ENCODE results near the gene FNIP2.
"Not testable (repeated sequence)": the region's sequence is repeated elsewhere in the genome, so short reads cannot be mapped to it uniquely, and the experiment has no call there.

Gene FNIP2

DNA sequence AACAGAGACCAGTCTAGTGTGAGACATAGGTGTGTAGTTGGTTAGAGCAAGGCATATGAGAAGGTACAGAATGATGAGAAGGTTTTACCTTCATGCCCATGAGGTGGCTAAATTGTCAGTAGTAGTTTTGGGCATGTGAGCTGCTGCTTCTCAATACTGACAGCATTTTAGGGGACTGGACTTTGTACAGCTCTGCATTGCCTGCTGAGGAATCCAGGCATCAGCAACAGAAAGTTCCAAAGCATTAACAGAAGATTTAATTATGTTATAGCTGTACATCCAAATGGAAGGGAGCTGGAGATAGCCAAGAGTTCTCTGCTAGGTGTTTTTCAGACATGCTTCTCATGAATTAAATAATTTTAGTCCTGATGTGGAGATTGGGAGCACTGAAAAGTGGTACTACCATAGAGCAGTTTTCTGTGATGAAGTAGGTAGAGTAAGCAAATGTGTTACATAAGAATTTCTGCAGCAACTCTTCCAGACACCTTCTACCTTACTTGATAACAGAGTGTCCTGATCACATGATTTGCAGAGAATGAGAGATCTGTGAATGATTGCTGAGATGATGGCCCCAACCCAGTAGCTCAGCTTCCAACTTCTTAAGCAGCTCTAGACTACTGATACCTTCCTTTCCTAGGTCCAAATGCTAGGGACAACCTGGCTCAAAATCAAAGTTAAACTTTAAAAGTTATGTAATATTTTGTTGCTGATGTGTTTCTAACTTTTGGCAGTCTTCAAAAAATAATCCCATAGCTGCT is 30.4 kb downstream of the FNIP2 start:
- Histone ChIP-seq H3K36me3 (ENCODE audit: control insufficient read depth, insufficient read depth, low read length) (no peaks in the 10 kb centered on the region), H3K9me3 (ENCODE audit: control insufficient read depth, insufficient read depth, low read length) (no peaks in the 10 kb centered on the region), H3K27me3 (ENCODE audit: control insufficient read depth, insufficient read depth, low read length) (no peaks in the 10 kb centered on the region), H3K9ac (ENCODE audit: low read depth, low read length) (no peak overlapping the region), H3K4me1 (ENCODE audit: control insufficient read depth, insufficient read depth, low read length) (peaks cover 5% of the 10 kb centered on the region), H3K4me3 (ENCODE audit: low read depth, low read length) (no peak overlapping the region)

DNA sequence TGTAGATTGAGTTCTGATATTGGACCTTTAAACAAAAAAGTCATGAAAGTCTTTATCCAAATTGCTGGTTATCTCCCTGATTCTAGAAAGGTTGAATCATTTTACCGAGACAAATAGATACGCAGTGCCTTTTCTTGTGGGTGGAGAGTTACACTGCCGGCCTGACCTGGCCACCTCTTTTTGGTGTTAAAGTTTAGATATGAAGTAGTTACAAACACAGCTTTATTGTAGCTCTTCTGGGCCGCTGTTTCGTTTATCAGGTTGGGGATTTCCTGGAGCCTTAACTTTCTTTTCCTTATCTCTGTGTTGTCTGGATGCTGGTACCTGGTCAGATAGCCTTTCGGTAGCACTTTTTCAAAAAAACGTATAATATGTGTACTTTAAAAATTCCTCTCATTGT is 31.0 kb downstream of the FNIP2 start:
- H3K9ac ChIP-seq (ENCODE audit: low read depth, low read length): no peak overlapping the region
- H3K27me3 ChIP-seq (ENCODE audit: control insufficient read depth, insufficient read depth, low read length): no peaks in the 10 kb centered on the region
- no peaks in the 10 kb centered on the region for H3K36me3 ChIP-seq (ENCODE audit: control insufficient read depth, insufficient read depth, low read length)
- H3K9me3 ChIP-seq (ENCODE audit: control insufficient read depth, insufficient read depth, low read length): no peaks in the 10 kb centered on the region
- H3K4me3 ChIP-seq (ENCODE audit: low read depth, low read length): no peak overlapping the region
- H3K4me1 ChIP-seq (ENCODE audit: control insufficient read depth, insufficient read depth, low read length): peaks cover 5% of the 10 kb centered on the region

DNA sequence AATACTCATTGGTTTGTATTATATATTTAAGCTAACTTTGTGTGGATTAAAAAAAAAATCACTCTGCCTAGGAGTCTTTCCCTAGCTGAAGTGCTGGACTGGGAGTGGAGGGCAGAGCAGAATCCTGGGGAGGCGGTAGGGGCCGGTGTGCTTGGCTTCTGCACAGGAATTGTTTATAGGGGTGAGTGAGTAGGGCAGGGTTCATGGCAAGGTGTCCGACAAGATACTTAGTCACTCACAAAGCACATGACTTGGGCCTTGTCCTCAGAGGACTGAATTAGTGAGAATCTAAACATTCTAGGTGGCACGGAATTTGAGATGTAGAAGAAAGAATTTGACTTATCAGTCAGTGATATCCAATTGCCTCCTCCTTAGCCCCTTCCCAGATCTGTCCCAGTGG is 32.2 kb downstream of the FNIP2 start:
- Histone ChIP-seq H3K27me3 (ENCODE audit: control insufficient read depth, insufficient read depth, low read length) (no peaks in the 10 kb centered on the region), H3K4me3 (ENCODE audit: low read depth, low read length) (no peak overlapping the region), H3K4me1 (ENCODE audit: control insufficient read depth, insufficient read depth, low read length) (peaks cover 5% of the 10 kb centered on the region), H3K36me3 (ENCODE audit: control insufficient read depth, insufficient read depth, low read length) (no peaks in the 10 kb centered on the region), H3K9me3 (ENCODE audit: control insufficient read depth, insufficient read depth, low read length) (no peaks in the 10 kb centered on the region), H3K9ac (ENCODE audit: low read depth, low read length) (no peak overlapping the region)

DNA sequence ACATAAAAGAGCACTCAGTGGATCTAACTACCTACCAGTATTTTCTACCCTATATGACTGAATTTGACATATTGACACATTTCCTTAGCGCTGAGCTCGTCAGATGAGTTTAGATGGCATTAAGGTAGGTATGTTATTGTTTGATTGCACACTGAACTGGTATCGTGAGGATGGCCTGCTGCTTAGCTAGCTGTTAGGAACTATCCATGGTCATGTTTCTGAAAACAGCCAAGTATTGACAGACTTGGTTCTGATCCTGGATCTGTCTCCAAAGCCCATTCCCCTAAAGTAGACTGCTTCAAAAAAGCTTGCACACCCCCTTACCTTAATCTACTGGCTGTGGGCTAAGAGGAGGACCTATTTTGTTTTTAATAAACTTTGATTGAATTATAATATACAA is 32.9 kb downstream of the FNIP2 start:
- Histone ChIP-seq H3K36me3 (ENCODE audit: control insufficient read depth, insufficient read depth, low read length) (no peaks in the 10 kb centered on the region), H3K4me1 (ENCODE audit: control insufficient read depth, insufficient read depth, low read length) (peaks cover 5% of the 10 kb centered on the region), H3K9ac (ENCODE audit: low read depth, low read length) (no peak overlapping the region), H3K4me3 (ENCODE audit: low read depth, low read length) (no peak overlapping the region), H3K27me3 (ENCODE audit: control insufficient read depth, insufficient read depth, low read length) (no peaks in the 10 kb centered on the region), H3K9me3 (ENCODE audit: control insufficient read depth, insufficient read depth, low read length) (no peaks in the 10 kb centered on the region)

DNA sequence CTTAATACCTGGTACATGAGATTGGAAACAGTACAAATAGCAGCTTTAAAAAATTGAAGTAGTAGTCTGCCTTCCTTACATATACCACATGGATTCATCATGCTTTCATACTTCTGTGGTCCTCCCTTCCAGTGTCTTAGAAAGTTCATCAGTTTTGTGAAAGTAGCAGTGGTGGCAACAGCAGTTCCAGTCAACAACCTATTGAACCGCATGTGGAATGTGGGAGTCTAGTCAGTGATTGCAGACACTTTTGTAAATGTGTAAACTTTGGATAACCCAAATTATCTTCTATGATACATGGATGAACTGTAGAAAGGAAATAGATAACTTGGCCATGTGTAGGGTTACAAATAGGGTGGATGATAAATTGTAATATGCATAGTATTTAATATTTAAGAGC is 34.1 kb downstream of the FNIP2 start:
- no peak overlapping the region for H3K9ac ChIP-seq (ENCODE audit: low read depth, low read length)
- H3K4me3 ChIP-seq (ENCODE audit: low read depth, low read length): no peak overlapping the region
- no peaks in the 10 kb centered on the region for H3K36me3 ChIP-seq (ENCODE audit: control insufficient read depth, insufficient read depth, low read length)
- H3K27me3 ChIP-seq (ENCODE audit: control insufficient read depth, insufficient read depth, low read length): no peaks in the 10 kb centered on the region
- H3K4me1 ChIP-seq (ENCODE audit: control insufficient read depth, insufficient read depth, low read length): peaks cover 5% of the 10 kb centered on the region
- H3K9me3 ChIP-seq (ENCODE audit: control insufficient read depth, insufficient read depth, low read length): no peaks in the 10 kb centered on the region

DNA sequence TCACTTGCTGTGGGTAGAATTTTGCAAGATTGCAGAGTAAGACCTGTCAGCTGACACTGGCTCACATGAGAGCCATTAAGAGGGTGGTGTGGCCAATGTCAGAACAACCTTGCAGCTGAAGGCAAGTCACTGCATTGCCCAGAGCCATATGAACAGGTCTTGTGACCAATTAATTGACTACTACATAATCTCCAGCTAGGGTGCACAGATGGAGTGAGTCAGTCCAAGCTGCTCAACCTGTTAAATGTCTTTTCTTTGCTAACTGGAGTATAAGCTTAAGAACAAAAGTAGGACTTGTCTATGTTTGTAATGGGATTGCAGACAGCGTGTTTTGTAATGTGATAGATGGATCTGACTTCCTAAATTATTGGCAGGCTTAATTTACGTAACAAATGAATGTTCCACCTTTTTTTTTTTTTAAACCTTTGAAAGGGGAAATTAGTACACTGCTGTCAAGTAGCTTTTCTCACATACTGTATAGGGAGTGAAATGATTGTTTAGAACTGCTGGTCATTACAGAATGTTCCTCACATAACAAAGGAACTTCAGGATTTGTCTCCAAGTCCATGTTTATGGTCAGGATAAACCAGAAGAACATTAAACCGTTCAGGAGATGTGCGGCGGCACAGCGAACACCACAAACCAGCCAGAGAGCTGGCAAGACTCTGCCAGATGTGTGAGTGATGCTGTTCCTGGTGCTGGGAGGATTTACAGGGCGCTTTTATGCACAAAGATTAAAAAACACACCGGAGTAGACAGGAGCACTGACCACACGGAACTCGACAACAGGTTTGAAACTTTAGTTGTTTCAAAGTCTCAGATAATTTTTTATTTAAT is 37.0 kb downstream of the FNIP2 start:
- Histone ChIP-seq H3K27me3 (ENCODE audit: control insufficient read depth, insufficient read depth, low read length) (no peaks in the 10 kb centered on the region), H3K9me3 (ENCODE audit: control insufficient read depth, insufficient read depth, low read length) (no peaks in the 10 kb centered on the region), H3K36me3 (ENCODE audit: control insufficient read depth, insufficient read depth, low read length) (no peaks in the 10 kb centered on the region), H3K4me3 (ENCODE audit: low read depth, low read length) (no peak overlapping the region), H3K9ac (ENCODE audit: low read depth, low read length) (no peak overlapping the region), H3K4me1 (ENCODE audit: control insufficient read depth, insufficient read depth, low read length) (peaks cover 2% of the 10 kb centered on the region)

DNA sequence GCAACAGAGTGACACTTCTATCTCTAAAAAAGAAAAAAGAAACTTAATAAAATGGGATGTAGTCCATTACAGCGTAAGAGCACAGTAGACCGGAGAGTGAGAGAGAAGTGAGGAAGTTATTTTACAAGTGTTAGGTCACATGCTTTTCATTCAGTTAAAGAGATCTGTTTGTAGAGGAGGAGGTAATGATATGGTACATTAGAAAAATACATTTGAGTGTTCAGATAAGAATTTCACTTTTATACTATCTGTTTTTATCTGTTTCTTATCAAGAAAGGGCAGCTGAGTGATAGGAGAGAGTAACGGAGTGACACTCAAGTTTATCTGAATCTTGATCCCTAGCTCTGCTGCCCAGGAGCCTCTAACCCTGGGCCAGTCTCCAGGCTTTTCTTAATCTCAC is 38.9 kb downstream of the FNIP2 start:
- Histone ChIP-seq H3K9ac (ENCODE audit: low read depth, low read length) (no peak overlapping the region), H3K4me1 (ENCODE audit: control insufficient read depth, insufficient read depth, low read length) (peaks cover 2% of the 10 kb centered on the region), H3K9me3 (ENCODE audit: control insufficient read depth, insufficient read depth, low read length) (no peaks in the 10 kb centered on the region), H3K4me3 (ENCODE audit: low read depth, low read length) (no peak overlapping the region), H3K36me3 (ENCODE audit: control insufficient read depth, insufficient read depth, low read length) (no peaks in the 10 kb centered on the region), H3K27me3 (ENCODE audit: control insufficient read depth, insufficient read depth, low read length) (no peaks in the 10 kb centered on the region)

DNA sequence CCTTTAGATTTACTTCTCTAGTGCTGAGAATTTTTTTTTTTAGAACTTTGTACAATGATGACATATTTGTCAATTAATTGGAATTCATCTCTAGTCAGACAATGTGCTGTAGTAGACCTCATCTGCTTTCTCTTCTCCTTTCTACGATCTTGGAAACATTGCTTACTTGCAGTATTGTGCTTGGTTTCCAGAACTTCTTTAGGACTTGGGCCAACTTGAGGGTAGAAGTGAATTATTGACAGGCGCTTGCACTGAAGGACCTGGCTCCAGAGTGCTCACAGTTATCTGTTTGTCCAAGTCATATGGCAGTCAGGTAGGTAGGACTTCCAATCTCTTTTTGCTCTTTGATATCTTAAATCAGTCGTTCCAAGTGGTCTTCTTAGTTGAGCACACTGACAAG is 39.6 kb downstream of the FNIP2 start:
- Histone ChIP-seq H3K36me3 (ENCODE audit: control insufficient read depth, insufficient read depth, low read length) (no peaks in the 10 kb centered on the region), H3K4me1 (ENCODE audit: control insufficient read depth, insufficient read depth, low read length) (peaks cover 2% of the 10 kb centered on the region), H3K9me3 (ENCODE audit: control insufficient read depth, insufficient read depth, low read length) (no peaks in the 10 kb centered on the region), H3K4me3 (ENCODE audit: low read depth, low read length) (no peak overlapping the region), H3K27me3 (ENCODE audit: control insufficient read depth, insufficient read depth, low read length) (no peaks in the 10 kb centered on the region), H3K9ac (ENCODE audit: low read depth, low read length) (no peak overlapping the region)

DNA sequence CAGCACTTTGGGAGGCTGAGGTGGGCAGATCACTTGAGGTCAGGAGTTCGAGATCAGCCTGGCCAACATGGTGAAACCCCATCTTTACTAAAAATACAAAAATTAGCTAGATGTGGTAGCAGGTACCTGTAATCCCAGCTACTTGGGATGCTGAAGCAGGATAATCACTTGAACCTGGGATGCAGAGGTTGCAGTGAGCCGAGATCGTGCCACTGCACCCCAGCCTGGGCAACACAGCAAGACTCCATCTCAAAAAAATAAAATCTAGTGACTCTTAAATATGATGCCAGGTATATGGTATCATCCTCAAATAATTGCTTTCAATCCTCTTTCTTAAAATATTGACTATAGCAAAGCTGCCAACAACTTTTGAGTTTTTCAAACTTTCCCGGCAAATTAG is 40.4 kb downstream of the FNIP2 start:
- not testable (repeated sequence) for H3K36me3 ChIP-seq (ENCODE audit: control insufficient read depth, insufficient read depth, low read length); H3K9me3 ChIP-seq (ENCODE audit: control insufficient read depth, insufficient read depth, low read length); H3K4me1 ChIP-seq (ENCODE audit: control insufficient read depth, insufficient read depth, low read length); H3K4me3 ChIP-seq (ENCODE audit: low read depth, low read length); H3K27me3 ChIP-seq (ENCODE audit: control insufficient read depth, insufficient read depth, low read length); H3K9ac ChIP-seq (ENCODE audit: low read depth, low read length)

DNA sequence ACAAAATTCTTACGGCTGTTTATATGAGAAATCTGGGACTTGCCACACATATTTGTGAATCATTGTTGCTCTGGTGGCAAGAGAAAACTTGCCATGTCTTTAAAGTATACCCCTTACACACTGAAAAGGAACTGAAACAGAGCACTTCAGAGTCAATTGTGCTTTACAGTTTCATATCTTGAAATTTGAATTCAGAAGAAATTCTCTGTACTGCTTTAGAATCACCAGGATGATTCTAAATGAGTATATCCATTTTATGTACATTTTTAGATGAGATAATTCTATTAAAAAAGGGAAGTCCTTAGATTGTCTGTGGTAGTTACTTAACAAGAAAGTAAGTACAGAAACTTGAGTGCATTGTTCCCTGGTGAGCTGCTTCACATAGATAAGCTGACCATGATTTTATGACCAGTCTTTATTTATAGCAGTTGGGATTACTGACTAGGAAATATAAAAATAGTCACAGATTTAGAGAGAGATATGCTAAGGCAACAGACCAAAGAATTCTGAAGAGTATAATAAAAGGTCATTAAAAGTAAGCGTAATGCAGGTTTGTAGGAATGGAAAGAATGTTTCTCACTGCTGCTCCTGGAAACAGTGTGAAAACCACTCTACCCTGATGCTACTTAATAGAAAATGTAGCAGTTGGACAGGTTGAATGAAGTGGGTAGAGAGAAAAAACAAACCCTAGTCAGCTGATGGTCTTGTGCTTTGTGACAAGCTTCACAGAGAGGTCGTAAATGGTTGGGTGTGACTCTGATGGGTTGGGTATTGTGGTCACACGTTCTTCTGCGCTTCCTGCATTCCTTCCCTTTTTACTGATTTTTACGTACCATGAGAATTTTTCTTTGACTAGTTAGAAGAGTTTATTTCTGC is 41.0 kb downstream of the FNIP2 start:
- H3K4me3 ChIP-seq (ENCODE audit: low read depth, low read length): no peak overlapping the region
- H3K9ac ChIP-seq (ENCODE audit: low read depth, low read length): no peak overlapping the region

DNA sequence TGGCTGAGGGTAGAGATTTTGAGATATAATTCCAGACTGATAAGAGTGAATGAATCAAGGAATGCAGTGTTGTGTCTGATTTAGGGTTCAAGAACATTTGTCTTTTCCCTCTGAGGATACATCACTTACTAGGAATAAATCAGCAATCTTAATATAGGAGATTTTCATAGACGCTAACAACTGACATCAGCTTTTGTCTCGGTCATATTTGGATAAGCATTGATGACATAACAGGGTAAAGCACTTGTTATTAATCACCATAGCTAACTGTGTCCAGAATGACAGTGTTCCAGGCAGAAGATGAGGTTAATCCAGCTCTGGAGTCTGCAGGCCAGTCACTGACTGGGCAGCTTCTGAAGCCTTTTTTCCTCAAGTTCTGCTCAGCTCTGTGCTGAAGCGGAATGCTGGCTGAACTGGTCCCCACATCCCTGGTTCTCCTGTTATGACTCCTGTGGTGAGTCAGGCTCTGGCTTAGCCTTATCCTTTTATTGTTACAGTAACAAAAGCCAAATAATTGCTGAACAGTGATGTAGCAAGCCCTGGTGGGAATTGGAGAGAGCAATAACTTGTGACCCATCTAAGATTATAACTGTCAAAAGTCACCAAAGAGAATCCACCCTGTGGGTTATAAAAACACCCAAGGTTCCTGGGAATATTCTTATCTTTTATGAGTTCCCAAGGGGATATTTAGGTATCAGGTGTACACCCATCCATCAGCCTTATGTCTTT is 41.8 kb downstream of the FNIP2 start:
- Histone ChIP-seq H3K9ac (ENCODE audit: low read depth, low read length) (no peak overlapping the region), H3K4me3 (ENCODE audit: low read depth, low read length) (no peak overlapping the region), H3K36me3 (ENCODE audit: control insufficient read depth, insufficient read depth, low read length) (no peaks in the 10 kb centered on the region), H3K27me3 (ENCODE audit: control insufficient read depth, insufficient read depth, low read length) (no peaks in the 10 kb centered on the region), H3K9me3 (ENCODE audit: control insufficient read depth, insufficient read depth, low read length) (no peaks in the 10 kb centered on the region), H3K4me1 (ENCODE audit: control insufficient read depth, insufficient read depth, low read length) (peaks cover 2% of the 10 kb centered on the region)

More for the DNA sequence above, 41.0 kb downstream of the FNIP2 start:
- Histone ChIP-seq H3K36me3 (ENCODE audit: control insufficient read depth, insufficient read depth, low read length) (no peaks in the 10 kb centered on the region), H3K9me3 (ENCODE audit: control insufficient read depth, insufficient read depth, low read length) (no peaks in the 10 kb centered on the region), H3K4me1 (ENCODE audit: control insufficient read depth, insufficient read depth, low read length) (peaks cover 2% of the 10 kb centered on the region), H3K27me3 (ENCODE audit: control insufficient read depth, insufficient read depth, low read length) (no peaks in the 10 kb centered on the region)

Data from iPS-15b (cell line).